ENCODE measurements around the gene SLX9.

- no peak for TF ChIP-seq EZH2 (IDR thresholded peaks at IDR 0.05; ENCODE audit: low read length, unreplicated experiment)
- no peak for TF ChIP-seq CTCF (conservative IDR thresholded peaks at IDR 0.05; ENCODE audit: low read depth, low read length)
Observed at GRCh38 chr21:44948426-44949120, 8.7 kb downstream of the SLX9 start.
